Measurements from ENCODE around the gene ASIC2. TPM values are rescaled to one million over a fixed set of nuclear protein-coding genes. Genes with fewer than 3 reads are reported as not detected.

Gene ASIC2
- total RNA-seq, 1 donor from 2014 or later = not detected

DNA sequence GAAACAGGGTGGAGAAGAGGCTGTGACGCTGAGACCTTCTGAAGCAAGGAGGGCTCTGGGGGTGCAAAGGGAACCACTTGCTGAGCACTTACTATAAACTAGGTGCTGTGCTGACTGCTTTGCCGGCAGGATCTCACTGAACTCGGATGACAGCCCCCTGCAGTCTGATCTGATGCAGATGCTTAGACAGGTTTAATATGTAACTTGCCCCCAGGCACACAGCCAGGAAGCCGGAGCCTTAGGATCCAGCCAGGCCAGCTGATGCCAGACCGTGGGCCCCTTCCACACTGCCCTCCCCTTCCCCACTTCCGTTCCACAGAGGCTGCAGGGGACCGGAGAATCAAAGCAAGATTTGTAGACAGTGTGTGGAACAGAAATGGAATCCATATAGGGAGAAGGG, 278.3 kb downstream of the ASIC2 start:
- intact Hi-C loops (cut with micrococcal nuclease) = no loop called here
- no peaks in the 10 kb centered on the region for H3K9me3 Mint-ChIP-seq
- TF ChIP-seq, protein P1, sequence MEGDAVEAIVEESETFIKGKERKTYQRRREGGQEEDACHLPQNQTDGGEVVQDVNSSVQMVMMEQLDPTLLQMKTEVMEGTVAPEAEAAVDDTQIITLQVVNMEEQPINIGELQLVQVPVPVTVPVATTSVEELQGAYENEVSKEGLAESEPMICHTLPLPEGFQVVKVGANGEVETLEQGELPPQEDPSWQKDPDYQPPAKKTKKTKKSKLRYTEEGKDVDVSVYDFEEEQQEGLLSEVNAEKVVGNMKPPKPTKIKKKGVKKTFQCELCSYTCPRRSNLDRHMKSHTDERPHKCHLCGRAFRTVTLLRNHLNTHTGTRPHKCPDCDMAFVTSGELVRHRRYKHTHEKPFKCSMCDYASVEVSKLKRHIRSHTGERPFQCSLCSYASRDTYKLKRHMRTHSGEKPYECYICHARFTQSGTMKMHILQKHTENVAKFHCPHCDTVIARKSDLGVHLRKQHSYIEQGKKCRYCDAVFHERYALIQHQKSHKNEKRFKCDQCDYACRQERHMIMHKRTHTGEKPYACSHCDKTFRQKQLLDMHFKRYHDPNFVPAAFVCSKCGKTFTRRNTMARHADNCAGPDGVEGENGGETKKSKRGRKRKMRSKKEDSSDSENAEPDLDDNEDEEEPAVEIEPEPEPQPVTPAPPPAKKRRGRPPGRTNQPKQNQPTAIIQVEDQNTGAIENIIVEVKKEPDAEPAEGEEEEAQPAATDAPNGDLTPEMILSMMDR (IDR thresholded peaks at IDR 0.05) = no peak
- H3K4me1 Mint-ChIP-seq = no peaks in the 10 kb centered on the region
- no peak overlapping the region for H3K4me3 Mint-ChIP-seq
- no peak for ATAC-seq (ENCODE audit: low read depth)
- CTCF ChIA-PET = no interaction called here
- H3K27ac Mint-ChIP-seq = no peak overlapping the region
- DNase-seq = no peak
- H3K36me3 Mint-ChIP-seq (ENCODE audit: low read depth) = no peaks in the 10 kb centered on the region
- no peaks in the 10 kb centered on the region for H3K27me3 Mint-ChIP-seq
- POLR2A ChIA-PET = no interaction called here

DNA sequence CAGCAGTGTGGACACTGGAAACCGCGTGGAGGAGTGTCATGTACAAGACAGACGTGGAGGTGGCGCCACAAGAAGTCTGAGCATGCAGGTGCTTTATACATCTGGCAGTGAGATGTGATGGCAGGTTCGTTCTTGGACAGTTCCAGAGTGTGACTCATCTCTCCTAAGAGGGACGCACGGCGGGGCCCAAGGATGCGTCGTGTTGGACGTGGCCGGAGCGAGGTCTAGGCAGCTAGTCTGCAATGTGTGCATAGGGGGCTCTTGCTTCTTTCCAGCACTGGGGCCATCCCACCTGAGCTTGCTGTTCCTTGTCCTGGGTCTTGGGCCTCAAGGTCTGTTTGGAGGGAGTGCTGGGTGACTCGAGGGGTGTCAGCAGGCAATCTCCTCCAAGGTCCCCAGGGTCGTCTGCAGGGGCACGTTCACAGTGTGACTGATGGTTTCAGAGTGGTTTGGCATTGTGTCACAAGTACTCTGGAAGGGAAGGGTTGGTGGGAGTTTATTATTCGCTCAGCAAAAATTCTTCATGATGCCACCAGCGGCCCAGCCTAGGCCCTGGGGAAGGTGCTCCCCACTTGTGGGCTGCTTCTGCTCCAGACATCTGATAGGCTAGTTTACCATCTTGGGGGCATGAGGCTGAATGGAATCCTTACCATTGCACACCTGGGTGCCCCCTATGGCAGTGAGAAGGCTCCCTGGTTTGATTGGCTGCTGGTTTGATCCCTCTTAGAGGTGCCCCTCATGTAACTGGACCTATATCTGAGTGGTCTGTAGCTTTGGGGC, 279.3 kb downstream of the ASIC2 start:
- Mint-ChIP-seq H3K4me1 (no peaks in the 10 kb centered on the region), H3K27me3 (no peaks in the 10 kb centered on the region), H3K9me3 (no peaks in the 10 kb centered on the region), H3K36me3 (ENCODE audit: low read depth) (no peaks in the 10 kb centered on the region), H3K4me3 (no peak overlapping the region), H3K27ac (no peak overlapping the region)
- no peak for ATAC-seq (ENCODE audit: low read depth)
- TF ChIP-seq, protein P1 (IDR thresholded peaks at IDR 0.05) = no peak
- intact Hi-C loops (cut with micrococcal nuclease) = no loop called here
- ChIA-PET CTCF (no interaction called here), POLR2A (no interaction called here)
- DNase-seq = no peak

DNA sequence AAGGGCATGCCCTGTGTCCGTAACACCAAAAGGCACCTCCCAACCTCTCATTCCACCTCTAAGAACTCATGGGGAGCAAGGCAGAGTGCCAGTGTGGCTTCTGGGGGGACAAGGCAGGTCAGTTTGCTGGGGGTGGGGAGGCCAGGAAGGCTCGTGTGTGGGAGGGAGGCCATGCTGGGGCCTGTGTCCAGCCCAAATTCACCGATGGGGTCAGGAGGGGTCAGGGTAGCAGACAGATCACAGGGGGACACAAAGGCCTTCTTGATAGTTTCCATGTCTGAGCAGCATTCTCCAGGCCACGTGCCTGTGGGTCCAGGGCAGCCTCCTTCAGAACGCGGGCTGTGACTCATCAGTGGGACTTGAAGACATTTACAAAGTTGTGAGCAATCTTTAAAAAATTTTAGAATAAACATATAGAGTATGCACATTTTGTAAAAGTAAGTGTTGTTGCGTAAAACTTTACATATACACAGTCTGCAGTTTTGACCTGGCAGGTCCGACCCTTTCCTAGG, 280.5 kb downstream of the ASIC2 start:
- DNase-seq = no peak
- intact Hi-C loops (cut with micrococcal nuclease) = no loop called here
- CTCF ChIA-PET = no interaction called here
- H3K27me3 Mint-ChIP-seq = no peaks in the 10 kb centered on the region
- TF ChIP-seq, protein P1 (IDR thresholded peaks at IDR 0.05) = no peak
- ATAC-seq (ENCODE audit: low read depth) = no peak
- H3K36me3 Mint-ChIP-seq (ENCODE audit: low read depth) = no peaks in the 10 kb centered on the region
- no peaks in the 10 kb centered on the region for H3K4me1 Mint-ChIP-seq
- no peak overlapping the region for H3K4me3 Mint-ChIP-seq
- POLR2A ChIA-PET = no interaction called here
- no peaks in the 10 kb centered on the region for H3K9me3 Mint-ChIP-seq
- no peak overlapping the region for H3K27ac Mint-ChIP-seq

DNA sequence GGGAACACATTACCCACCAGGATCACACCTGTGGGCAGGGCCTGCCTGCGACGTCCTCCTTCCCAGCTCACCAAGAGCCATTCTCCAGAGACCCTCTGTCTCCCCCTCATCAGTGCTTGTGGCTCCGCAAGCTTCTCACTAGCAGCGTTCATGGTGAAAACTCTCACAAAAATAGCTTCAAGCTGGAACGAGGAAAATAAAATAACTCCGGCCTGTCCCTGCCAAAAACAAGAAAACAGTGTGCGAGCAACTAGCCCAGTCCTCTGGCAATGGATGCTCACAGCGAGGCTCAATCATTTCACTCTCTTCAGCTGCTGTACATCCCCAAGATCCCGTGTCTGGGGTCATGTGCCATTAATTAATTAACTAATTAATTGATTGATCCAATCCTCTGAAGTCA, 283.5 kb downstream of the ASIC2 start:
- CTCF ChIA-PET = interaction anchor here (1.5 kb wide), 1 partner anchor 12 kb away, joined by 4 read pairs; no protein-coding TSS in a partner anchor
- no peaks in the 10 kb centered on the region for H3K36me3 Mint-ChIP-seq (ENCODE audit: low read depth)
- intact Hi-C loops (cut with micrococcal nuclease) = no loop called here

DNA sequence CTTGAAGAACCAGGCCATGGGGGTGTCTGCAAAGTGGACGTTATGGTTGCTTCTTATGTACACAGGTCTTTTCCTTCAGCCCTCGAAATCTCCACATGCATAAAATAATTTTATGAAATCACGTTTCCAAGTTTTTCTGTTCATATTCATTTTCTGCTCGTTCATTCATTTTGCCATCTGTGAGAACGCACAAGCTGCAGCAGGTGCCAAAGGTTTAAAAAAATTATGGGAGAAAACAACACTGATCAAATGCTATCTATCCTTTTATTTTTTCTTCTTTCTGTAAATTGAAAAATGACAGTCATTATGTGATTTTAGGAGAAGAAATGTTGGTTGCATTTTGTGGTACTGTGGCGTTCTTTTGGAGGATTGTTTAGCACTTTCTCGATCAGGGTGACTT, 285.9 kb downstream of the ASIC2 start:
- Mint-ChIP-seq H3K36me3 (ENCODE audit: low read depth) (no peaks in the 10 kb centered on the region), H3K9me3 (no peaks in the 10 kb centered on the region), H3K27ac (no peak overlapping the region), H3K4me1 (no peaks in the 10 kb centered on the region), H3K27me3 (peaks cover 5% of the 10 kb centered on the region), H3K4me3 (no peak overlapping the region)
- POLR2A ChIA-PET = no interaction called here
- intact Hi-C loops (cut with micrococcal nuclease) = no loop called here
- TF ChIP-seq, protein P1 (IDR thresholded peaks at IDR 0.05) = no peak
- CTCF ChIA-PET = interaction anchor here (1.0 kb wide), 1 partner anchor 9 kb away, joined by 5 read pairs; no protein-coding TSS in a partner anchor
- no peak for DNase-seq
- no peak for ATAC-seq (ENCODE audit: low read depth)

More for the DNA sequence above, 283.5 kb downstream of the ASIC2 start:
- Mint-ChIP-seq H3K4me1 (no peaks in the 10 kb centered on the region), H3K4me3 (no peak overlapping the region), H3K9me3 (no peaks in the 10 kb centered on the region), H3K27me3 (no peaks in the 10 kb centered on the region), H3K27ac (no peak overlapping the region)
- DNase-seq = no peak
- ATAC-seq (ENCODE audit: low read depth) = no peak
- TF ChIP-seq, protein P1 (IDR thresholded peaks at IDR 0.05) = no peak
- POLR2A ChIA-PET = no interaction called here
